HPDE6-E6E7 (cell line): Measurements from ENCODE around the gene BCKDHA.
A peak's percentile ranks its signal among the peaks of the same experiment; 100 is the strongest.
"Not testable (repeated sequence)": the region's sequence is repeated elsewhere in the genome, so short reads cannot be mapped to it uniquely, and the experiment has no call there.

Experiments
- DNase-seq: peaks from one replicate; pipeline ENCODE4 v3.0.0; 2011; ENCODE audit warnings: missing footprints; ENCODE audit errors: extremely low spot score

BCKDHA gene

DNA sequence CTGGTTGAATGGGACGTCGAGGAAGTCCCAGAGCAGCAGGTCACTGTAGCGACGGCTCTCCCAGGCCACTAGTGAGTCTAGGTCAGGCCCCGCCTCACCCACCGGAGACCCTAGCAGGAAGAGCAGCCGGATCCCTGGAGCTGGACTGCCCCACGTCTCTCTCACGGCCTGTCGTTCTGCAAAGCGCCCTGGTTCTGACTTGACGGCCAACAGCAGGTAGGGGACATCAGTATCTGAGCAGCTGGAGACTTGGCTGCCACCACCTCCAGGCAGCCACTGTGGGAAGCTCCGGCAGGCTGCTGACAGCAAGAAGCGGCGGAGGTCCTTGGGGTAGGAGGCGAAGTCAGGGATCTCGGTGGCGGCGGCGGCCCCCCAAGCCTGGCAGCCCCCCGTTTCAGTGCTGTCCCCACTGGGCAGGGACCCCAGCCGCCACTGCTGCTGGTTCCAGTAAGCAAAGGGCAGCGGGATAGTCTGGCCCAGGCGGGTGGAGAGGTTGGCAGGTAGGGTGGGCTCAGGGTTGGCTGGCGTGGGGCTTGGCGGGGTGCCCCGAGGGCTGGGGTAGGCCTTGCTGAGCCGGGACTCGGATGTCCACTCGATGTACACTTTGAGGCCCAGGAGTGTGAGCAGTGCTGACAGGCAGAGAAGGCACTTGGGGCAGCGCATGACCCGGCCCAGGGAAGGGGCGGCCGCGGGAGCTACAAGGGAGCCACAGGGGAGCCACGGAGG lies 28.7 kb downstream of the BCKDHA start:
- DNase-seq: no peak

DNA sequence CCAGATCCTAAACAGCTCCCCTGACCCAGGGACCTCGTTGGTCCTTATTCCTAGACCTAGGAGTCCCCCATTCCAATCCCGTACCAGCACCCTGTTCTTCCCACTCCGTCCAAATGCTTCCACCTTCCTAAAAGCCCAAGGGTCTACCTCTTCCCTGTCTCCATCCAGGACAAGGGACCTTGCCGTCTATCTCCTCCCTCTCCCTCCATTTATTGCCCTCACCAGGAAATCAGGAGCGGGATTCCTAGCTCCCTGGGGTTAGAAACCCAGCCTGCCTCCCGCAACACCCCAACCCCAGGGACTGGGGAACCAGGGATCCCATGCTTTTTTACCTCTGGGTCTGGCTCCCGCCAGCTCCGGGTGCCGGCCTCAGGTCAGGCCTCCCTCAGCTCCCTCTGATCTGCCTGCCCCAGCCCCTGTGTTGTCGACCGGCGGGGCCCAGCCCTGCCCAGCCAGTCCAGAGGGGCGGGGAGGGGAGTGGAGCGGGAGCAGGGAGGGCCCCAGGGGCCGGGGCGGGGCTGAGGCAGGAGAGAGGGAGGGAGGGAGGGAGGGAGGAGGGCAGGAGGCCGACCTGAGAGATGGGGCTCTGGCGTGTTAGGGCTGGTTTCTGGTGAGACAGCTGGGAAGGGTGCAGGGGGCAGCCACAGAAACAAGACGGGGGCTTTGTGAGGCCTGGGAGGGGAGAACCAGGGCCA lies 29.5 kb downstream of the BCKDHA start, which contains the start of gene B3GNT8:
TSS of gene B3GNT8 (minus strand) at position 423 of the 695 bp plus-strand sequence. CDS start 596 bp downstream, outside the sequence.
- DNase-seq: peak; percentile 83

GRCh38 chr19:41427647-41428480 lies 30.2 kb downstream of the BCKDHA start:
- peak; percentile 21 for DNase-seq

DNA sequence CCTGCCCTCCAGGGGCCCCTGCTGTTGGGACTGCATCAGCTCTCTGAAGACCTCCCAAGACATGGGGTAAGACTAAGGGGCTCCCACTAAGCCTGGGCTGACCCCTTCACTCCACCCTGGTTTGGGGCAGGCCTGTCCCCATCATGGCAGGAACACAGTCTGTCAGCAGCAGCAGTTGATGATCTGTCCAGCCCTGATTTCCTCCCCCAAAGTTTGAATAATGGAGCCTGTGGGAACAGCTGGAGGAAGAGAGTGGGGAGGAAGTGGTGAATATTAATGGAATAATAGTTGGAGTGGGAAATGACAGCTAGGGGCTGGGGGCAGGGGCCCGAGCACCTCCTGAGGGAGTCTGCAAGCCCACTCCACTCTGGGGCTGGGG lies 30.9 kb downstream of the BCKDHA start:
- no peak for DNase-seq

DNA sequence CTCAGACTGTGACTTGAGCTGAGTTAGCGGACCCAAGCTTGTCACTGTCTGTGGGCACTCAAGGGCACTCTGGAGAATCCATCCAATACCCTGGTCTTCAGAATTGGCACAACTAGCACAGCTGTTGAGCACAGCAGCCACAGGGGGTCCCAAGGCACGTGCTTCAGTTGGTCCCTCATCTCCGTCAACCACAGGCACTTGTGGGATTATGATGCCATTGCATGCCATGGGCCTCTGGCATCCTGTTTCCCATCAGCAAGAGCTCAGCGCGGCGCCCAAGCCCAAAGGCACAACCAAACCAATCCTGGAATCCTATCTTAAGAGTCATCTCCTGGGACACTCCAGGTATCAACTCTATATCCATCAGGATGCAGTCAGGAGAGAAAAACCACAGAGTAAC lies 33.3 kb downstream of the BCKDHA start:
- DNase-seq: no peak

DNA sequence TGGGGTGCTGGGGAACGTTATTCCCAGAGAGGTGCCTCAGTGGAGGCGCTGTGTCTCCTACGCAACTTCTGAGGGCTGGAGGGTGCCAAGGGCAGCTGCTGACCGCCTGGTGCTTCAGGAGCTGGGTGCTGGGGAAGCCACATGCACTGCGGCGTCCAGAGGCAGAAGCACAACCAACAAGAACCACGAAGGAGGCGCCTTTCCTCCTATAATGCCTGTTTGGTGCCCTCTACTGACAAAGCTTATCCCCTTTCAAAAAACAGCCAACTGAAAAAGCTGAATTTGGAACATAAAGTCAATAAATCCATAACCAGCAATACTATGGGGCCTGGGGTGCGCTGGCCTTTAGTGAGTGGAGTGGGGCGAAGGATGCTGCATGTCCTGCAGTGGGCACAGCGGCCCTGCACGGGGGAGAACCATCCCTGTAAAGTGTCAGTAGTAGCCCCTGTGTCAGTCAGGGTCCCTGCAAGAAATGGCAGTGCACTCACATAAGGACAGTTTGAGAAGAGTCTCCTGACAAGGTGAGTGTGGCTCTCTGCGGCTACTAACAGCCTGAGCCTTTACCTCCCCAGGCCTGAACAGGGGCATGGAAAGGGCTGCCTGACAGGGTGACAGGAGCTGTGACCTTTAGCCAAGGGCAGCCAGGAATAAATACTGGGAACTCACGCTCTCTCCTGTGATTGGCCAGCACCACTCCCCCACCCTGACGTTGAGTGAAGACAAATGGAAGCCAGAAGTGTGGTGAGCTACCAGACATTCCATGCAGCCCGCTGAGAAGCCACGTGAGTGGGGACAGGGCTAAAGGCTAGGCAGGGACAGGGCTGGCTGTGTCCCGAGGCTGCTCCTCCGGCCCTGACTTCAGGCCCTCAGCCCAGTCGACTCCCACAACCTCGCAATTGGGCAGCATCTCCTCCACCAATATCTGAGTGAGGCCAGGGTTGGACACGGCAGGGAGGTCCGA lies 34.1 kb downstream of the BCKDHA start:
- DNase-seq: no peak

DNA sequence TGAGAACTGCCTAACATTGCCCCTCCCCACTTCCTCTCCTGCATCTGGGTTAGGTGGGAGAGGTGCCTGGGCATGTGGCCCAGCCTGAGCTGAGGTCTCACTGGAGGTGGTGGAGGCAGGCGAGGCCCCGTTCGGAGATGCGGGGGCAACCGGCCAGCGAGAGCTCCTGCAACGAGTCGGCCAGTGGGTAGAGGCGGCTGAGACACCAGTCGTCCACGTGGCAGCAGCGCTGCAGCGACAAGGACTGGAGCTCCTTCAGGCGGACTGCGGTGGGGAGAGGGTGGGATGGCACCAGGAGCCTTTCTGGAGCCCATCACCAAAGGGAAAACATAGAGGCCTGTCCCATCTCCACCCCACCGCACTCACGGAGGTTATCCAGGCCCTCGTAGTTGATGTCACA lies 35.6 kb downstream of the BCKDHA start:
- DNase-seq: no peak

GRCh38 chr19:41434450-41434849 lies 36.8 kb downstream of the BCKDHA start:
- DNase-seq: no peak

- not testable (repeated sequence) for DNase-seq
Observed at GRCh38 chr19:41435376-41435775, 37.8 kb downstream of the BCKDHA start.

- no peak for DNase-seq
Observed at GRCh38 chr19:41435936-41436673, 38.5 kb downstream of the BCKDHA start.

DNA sequence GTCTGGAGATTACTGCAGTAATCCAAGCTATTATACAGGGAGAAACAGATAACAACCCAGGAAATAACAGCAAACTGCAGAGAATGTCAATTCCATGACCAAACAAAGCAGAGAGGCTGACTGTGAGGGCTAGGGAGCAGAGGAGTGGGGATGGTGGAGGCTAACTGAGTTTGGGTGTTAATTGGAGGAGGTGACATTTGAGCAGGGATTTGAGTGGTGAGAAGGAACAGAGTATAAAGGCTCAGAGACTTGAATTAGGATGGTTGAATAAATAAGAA lies 39.0 kb downstream of the BCKDHA start:
- DNase-seq: no peak

GRCh38 chr19:41437944-41438574 lies 40.4 kb downstream of the BCKDHA start:
- DNase-seq: no peak

GRCh38 chr19:41439441-41440222 lies 42.0 kb downstream of the BCKDHA start, which contains the start of gene DMAC2:
Gene DMAC2, minus strand, starts transcription at chr19:41439912. Its CDS starts 13 bp downstream, at chr19:41439899.
- peak; percentile 97 for DNase-seq

DNA sequence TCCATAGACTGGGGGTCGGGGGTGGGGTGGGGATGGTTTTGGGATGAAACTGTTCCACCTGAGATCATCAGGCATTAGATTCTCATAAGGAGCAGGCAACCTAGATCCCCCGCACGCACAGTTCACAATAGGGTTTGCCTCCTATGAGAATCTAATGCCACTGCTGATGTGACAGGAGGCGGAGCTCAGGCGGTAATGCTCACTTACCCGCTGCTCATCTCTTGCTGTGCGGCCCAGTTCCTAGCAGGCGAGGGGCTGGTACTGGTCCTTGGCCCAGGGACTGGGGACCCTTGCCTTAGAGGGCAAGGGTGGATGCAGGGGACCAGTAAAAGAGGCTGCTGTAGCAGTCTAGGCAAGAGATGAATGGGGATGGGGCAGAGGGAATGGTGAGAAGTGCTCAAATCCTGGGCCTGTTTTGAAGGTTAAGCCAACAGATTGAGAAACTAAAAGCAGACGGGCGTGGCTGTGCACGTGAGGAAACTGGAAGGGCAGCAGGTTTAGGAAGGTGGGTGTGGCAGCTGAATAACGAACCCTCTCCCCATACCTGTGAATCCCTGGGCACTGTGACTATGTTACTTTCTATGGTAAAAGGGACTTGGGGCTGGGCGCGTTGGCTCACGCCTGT lies 43.8 kb downstream of the BCKDHA start:
- DNase-seq: no peak

- DNase-seq: no peak
Observed at GRCh38 chr19:41442473-41443355, 45.1 kb downstream of the BCKDHA start, which contains the start of gene ERICH4. Gene ERICH4, plus strand, starts transcription at chr19:41443156. Its CDS starts 14 bp downstream, at chr19:41443170.

DNA sequence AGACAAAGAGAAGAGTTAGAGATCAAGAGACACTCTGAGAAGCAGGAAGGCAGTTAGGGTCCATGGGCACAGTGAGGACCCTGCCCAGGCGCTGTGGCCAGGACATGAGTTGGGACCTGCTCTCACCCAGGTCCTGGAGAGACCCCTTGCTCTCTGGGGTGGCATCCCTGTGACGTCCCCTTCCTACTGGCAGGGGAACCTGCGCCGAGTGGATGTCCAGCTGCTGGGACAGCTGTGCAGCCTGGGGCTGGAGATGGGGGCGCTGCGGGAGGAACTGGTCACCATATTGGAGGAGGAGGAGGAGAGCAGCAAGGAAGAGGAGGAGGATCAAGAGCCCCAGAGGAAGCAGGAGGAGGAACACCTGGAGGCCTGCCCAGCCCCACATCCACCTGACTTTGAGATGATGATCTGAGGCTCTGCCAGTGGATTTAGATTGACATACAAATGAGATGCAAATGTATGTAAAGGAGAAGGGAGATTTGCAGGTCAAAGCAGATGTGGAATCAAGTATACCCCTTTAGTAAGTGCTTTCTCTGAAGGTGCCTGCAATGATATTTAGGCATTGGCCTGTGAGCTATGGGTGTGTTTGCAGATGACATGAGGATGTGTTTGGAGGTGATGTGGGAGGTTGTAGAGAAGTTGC lies 46.3 kb downstream of the BCKDHA start:
- DNase-seq: no peak

GRCh38 chr19:41445575-41445974 lies 48.0 kb downstream of the BCKDHA start:
- DNase-seq: no peak
